Activated CD4-positive, CD25-positive, alpha-beta regulatory T cell treated with anti-CD3 and anti-CD28 coated beads, Interleukin-2, amount 50 U/mL, for 16 hours (primary cell): ENCODE results near the gene DOCK4.
A peak's percentile ranks its signal among the peaks of the same experiment; 100 is the strongest.
"Not testable (repeated sequence)": the region's sequence is repeated elsewhere in the genome, so short reads cannot be mapped to it uniquely, and the experiment has no call there.

Source experiments
- DNase-seq: peaks from one replicate; pipeline ENCODE4 v3.0.0-alpha.2; 2020; ENCODE audit warnings: low read depth, low spot score

DOCK4 gene, protein sequence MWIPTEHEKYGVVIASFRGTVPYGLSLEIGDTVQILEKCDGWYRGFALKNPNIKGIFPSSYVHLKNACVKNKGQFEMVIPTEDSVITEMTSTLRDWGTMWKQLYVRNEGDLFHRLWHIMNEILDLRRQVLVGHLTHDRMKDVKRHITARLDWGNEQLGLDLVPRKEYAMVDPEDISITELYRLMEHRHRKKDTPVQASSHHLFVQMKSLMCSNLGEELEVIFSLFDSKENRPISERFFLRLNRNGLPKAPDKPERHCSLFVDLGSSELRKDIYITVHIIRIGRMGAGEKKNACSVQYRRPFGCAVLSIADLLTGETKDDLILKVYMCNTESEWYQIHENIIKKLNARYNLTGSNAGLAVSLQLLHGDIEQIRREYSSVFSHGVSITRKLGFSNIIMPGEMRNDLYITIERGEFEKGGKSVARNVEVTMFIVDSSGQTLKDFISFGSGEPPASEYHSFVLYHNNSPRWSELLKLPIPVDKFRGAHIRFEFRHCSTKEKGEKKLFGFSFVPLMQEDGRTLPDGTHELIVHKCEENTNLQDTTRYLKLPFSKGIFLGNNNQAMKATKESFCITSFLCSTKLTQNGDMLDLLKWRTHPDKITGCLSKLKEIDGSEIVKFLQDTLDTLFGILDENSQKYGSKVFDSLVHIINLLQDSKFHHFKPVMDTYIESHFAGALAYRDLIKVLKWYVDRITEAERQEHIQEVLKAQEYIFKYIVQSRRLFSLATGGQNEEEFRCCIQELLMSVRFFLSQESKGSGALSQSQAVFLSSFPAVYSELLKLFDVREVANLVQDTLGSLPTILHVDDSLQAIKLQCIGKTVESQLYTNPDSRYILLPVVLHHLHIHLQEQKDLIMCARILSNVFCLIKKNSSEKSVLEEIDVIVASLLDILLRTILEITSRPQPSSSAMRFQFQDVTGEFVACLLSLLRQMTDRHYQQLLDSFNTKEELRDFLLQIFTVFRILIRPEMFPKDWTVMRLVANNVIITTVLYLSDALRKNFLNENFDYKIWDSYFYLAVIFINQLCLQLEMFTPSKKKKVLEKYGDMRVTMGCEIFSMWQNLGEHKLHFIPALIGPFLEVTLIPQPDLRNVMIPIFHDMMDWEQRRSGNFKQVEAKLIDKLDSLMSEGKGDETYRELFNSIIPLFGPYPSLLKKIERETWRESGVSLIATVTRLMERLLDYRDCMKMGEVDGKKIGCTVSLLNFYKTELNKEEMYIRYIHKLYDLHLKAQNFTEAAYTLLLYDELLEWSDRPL (N-terminal part only)

DNA sequence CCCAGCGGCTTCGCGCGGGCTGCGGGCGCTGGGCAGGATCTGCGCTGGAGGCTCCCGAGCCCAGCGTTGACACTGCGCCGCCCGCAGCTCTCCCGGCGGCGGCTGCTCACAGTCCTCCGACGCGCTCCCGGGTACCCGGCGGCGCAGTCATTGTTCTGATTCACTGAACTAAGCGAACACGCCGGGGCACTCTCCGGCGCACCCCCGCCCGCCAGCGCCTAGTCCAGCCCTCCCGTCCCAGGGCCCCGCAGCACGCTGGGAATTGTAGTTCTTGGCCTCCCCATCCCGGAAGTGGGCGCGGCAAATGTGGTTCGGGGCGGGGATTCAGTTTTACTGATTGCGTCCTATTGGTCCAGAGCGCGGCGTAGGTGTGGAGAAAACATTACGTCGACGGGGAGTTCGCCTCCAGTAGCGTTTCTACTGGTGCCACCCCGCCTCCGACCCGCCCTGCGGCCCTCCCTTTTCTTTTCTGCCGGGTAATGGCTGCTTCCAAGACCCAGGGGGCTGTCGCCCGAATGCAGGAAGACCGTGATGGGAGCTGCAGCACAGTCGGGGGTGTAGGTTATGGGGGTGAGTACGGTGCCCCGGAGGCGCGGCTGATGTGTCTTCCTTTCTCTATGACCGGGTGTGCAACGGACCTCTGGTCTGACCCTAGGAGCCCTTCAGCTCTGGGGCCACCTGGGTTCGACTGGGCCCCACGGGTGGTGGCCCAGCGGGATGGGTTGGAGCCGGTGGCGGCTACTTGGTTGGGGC, at the start of gene DOCK4, which contains the start of gene ZNF277:
Gene DOCK4, minus strand, starts transcription at position 162 of the 753 bp plus-strand sequence. CDS start 261 bp downstream, outside the sequence.
Gene ZNF277, plus strand, starts transcription at position 458 of the 753 bp plus-strand sequence. Its CDS starts 22 bp downstream, at position 480.
- DNase-seq, result peak; percentile 100

DNA sequence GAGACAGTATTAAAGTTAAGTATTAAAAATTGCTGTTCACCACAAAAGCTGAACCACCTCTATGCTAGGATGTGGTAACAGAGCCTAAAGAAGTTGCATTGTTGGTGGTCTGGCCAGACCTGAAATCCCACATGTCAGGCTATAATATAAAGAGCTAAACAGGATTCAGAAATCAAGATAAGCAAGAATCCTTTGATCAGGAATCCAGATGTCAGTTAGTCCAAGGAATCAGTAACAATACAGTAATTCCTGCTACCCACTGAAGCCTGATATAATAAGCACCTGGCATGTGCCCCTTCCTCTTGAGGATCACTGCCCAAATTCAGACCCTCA, 49.2 kb upstream of the DOCK4 start:
- no peak for DNase-seq

DNA sequence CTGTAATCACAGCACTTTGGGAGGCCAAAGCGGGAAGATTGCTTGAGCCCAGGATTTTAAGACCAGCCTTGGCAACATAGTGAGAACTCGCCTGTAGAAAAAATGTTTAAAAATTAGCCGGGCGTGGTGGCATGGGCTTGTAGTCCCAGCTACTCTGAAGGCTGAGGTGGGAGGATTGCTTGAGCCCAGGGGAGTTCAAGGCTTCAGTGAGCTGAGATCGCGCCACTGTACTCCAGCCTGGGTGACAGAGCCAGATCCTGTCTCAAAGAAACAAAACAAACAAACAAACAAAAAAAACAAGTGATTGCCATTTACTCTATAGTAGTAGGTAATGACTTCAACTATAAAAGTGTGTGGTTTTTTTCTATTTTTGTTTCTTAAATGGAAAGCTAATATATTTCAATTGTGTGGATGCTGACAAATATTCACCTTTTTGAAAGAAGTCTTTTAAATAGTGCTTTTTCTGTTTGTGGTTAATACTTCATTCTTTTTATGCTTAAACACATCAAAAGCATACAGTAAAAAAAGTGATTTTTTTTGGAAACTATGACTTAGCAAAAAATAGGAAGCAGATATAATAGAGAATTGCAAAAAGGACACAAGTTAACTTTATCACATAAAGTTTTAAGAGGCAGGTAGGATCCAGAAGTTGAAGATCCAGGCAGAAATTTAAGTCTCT, 48.6 kb upstream of the DOCK4 start:
- no peak for DNase-seq

DNA sequence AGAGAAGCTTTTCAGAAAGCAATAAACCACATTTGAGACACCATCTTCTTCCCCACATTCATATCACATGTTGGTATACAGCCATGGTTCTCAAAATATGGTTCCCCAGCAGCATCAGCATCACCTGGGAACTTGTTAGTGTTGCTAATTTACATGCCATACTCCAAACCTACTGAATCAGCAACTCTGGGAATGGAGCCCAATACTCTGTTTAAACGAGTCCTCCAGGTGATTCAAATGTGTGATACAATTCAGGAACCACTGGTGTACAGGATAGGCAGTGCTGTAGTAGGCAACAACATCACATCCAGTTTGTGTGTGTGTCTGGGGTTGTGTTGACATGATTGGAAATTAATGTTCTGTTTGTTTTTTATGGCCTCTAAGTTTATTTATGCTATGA, 48.0 kb upstream of the DOCK4 start:
- DNase-seq, result no peak

DNA sequence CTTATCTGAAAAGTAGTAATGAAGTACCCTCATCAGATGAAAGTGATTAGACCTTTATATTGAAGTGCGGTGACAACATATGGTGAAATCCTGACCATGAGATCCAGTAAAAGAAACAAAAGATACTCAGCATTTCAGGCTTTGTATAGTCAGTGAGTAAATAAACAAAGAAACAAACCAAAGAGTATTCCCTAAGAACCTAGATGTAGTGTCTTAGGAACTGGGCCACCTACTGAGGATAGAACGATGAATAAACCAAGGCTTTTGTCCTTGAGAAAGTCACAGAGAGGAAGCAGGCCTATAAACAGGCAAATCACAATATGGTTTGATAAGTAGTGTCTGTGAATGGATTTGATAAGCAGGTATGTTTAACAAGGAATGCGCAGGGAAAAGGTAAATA, 46.5 kb upstream of the DOCK4 start:
- DNase-seq, result no peak

DNA sequence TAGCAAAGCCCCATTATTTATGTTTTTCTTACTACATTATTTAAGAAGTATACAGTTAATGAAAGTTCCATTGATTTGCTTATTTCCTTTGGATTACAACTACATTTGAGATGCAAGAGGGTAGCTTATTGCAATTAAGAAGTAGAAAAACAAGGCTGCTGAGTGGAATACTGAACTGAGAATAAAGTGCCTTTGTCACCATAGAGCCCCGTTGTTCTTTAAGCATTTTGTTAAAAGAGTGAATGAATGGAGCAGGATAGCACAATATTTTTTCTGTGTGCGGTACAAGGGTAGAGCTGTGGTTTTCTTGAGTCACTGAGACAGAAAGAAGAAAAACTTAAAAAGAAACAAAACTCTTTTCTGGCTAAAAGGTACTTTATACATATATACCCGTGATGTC, 45.9 kb upstream of the DOCK4 start:
- no peak for DNase-seq

DNA sequence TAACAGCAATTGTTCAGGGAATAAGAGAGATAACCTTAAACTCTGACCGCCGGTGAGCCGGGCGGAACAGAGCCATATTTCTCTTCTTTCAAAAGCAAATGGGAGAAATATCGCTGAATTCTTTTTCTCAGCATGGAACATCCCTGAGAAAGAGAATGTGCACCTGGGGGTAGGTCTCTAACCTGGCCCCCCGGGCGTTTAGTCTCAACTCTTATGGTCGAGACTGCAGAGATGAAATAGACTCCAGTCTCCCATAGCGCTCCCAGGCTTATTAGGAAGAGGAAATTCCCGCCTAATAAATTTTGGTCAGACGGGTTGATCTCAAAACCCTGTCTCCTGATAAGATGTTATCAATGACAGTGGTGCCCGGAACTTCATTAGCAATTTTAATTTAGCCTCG, 43.8 kb upstream of the DOCK4 start:
- DNase-seq, result not testable (repeated sequence)

DNA sequence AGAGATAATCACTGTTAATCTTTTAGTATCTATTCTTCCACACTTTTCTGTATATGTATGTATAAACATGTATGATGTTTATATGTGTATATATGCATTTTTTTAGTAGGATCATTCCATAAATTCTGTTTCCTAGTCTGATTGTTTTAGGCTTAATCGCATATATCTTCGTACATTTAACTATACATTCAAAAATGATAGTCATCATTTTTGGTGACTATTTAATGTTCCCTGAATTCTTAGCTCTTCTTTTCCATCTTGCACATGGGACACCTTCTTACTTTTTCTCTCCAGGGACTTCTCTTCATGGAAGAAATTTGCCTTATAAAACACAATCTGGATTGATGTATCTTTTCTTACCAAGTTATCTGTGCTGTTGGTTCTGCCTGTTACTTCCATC, 42.4 kb upstream of the DOCK4 start:
- DNase-seq, result no peak

DNA sequence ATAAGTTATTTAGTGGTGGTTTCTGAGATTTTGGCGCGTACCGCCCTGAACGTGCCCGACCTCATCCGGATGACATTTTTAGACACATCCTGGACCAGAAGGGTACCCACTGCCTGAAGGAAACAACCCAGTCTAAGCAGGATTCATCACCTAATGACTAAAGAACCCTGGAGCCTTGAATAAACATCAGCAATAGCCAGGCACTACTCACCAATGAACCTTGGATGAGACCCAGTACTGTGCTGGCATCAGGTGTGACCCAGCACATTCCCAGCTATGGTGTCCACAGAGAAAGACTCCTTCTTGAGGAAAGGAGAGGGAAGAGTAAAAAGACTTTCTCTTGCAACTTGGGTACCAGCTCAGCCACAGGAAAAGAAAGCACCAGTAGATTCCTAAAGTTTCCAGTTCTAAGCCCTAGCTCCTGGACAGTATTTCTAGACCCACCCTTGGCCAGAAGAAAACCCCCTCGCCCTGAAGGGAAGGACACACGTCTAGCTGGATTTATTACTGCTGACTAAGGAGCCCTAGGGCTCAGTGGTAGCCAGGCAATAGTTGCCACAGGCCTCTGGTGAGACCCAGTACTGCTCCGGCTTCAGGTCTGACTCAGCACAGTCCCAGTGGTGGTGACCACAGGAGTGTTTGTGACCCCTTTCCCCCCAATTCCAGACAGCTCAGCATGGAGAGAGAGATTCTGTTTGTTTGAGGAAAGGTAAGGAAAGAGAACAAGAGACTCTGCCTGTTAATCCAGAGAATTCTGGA, 32.8 kb upstream of the DOCK4 start:
- no peak for DNase-seq

DNA sequence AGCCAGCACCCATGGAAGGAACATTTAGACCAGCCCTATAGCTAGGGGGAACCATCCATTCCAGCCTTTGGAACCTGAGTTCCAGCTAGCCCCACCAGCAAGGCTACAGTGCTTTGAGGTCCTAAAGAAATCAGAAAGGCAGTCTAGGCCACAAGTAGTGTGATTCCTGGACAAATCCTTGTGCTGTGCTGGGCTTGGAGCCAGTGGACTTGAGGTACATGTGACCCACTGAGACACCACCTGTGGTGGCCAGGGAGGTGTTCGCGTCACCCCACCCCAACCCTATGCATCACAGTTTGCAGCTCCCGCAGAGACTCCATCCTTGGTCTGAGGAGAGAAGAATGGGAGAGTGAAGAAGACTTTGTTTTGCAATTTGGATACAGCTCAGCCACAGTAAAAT, 32.1 kb upstream of the DOCK4 start:
- DNase-seq, result no peak

DNA sequence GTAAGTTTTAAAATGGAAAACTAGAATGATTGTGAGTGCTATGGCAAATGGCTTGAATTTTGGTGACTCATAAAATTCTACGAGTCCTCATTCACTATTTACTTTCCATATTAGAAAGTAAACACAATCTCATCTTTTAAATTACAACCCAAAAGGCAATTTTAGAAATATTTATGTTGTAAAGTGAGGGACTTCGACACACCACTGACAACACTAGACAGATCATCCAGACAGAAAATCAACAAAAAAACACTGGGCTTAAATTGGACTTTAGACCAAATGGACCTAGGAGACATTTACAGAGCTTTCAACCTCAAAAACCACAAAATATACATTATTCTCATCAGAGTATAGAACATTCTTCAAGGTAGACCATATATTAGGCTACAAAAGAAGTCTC, 30.4 kb upstream of the DOCK4 start:
- DNase-seq, result no peak

DNA sequence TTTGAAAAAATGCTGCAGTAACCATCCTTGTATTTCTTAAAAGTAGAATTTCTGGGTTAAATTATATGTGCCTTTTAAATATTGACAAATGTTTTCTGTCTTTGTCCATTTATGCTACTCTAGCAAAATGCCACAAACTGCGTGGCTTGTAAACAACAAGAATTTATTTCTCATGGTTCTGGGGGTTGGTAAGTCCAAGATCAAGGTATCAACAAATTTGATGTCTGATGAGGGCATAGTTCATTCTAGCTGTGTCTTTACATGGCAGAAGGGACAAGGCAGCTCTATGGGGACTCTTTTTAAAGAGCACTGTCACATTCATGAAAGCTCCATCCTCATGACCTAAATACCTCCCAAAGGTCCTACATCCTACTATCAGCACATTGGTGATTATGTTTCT, 27.9 kb upstream of the DOCK4 start:
- no peak for DNase-seq

DNA sequence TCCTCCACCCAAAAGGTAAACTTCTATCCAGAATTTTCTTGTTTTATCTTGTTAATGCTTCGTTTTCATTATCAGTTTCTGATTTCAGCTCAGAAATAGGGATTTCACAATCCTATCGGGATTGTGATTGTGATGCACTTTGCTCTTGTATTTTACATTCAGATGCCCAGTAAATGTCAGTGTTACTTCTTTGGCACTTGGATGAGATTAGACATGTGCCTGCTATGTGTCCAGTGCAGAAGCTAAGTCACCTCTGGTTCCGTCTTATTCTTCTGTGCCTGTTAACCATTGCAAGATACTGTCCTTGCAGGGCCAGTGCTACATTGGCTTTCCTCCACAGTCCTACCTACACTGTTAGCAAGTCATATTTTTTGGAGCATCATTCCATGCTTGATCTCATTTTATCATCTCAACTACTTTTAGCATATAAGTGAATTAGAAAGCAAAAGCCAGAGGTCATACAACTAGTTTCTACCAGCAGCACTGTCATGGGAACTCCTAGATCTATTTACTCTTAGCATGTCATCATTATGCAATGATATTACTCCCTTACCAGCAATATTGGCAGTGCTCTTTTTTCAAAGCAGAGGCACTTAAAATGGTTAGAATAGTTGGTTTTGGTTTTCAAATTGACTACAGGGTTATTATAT, 27.0 kb upstream of the DOCK4 start:
- no peak for DNase-seq

DNA sequence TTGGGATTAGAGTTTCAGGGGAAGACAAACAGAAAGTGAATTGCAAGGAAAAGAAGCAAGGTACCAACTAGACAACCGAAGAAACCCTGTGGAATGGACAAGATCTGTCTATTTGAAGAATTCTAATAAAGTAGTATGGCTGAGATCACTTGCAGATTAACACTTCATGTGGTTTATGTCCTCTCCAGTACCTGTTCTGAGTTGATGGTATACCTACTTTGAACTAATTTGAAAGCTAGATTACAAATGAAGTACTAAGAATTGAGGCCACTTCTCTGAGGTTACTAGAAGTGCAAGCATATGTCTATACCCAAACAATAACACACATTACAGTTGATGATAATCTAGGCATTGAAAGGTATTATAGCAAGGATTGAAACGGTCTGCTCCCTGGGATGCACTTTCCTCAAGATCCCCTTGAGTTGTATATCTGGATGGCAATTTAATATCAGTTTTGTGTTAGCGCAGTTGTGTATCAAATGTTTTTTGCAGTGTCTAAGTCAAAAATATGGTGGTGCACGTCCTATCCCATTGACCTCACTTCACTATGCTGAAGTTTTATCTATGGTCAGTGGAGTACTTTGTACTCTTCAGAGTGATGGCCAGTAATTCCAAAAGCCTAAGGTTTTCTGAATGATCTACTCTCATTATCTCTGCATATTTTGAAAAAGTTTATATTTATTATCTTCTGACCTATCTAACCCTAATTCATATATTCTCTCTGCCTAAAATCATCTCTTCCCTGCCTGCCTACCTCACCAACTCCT, 26.2 kb upstream of the DOCK4 start:
- DNase-seq, result no peak

DNA sequence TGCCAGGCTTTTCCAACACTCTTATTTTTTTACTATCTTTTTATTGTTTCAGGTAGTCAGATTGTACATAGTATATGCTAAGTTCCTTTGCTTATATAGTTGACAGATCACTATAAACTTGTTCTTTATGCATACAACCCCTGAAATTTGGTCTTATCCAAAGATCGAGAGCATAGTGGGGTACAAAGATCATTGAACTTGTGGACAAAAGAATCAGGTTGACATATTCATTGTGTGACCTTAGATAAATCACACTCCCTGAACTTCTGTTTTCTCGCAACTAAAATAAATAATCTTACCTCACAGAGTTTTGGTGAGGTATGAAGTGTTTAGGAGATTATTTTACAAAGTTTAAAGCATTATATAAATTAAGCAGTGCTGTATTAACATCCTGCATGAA, 22.4 kb upstream of the DOCK4 start:
- no peak for DNase-seq

DNA sequence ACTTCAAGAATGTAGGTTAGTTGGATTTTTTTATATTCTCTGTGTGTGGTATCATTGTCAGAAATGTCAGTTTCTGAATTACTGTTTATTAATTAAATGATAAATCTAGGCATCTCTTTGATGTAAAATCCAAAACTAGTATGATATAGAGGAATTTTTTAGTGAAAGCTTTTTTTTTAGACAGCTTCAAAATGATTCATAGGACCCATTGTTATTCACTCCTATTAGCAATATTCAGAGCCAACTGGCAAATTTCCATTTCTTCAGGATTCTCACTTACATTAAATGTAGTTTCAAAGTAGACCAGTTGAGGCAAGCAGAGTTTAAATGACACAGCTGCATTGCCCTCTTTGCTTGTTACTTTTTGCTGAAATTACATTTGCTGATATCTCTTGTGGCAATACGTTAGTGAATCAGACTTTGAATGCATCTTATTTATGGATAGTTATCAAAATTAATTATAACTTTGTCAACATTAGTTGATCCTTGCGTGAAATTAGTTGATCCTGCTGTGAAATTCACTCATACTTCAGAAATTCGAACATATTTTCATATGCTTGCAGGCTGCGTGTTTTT, 20.6 kb upstream of the DOCK4 start:
- no peak for DNase-seq

DNA sequence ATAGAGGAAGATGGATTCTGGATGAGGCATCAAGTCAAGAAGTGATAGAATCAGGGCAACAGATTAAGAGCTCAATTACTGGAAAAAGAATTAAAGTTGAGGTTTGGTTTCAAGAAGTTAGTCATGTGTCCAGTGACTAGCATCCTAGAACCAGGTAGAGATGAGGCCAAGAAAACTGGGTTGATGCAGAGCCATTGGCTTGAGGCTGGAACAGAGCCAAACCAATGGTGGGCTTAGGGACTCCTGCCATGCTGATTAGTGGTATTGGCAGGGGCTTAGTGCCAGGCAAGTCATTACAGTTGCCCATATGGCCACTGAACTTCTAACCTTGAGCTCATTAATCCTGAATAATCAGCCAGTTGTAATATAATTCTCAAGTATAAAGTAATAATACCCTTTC, 18.8 kb upstream of the DOCK4 start:
- DNase-seq, result no peak

DNA sequence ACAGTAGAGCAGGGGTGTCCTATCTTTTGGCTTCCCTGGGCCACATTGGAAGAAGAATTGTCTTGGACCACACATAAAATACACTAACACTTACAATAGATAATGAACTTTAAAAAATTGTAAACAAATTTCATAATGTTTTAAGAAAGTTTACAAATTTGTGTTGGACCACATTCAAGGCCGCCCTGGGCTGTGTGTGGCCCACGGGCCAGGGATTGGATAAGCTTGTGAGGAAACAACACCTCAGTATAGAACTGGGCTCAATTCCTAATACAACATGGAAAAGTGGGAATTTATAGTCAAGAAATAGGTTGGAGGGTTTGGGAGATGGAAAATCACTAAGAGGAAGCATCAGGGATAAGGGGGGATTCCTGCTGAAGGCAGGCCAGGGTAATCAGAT, 18.0 kb upstream of the DOCK4 start:
- DNase-seq, result no peak
